HEK293 (cell line): ENCODE data around the gene MND1.

Experiments
- CTCF ChIA-PET: fragments of 350-600 bp; formaldehyde crosslinking; extraction: SDS; loops from one replicate; lab custom pipeline; 2021; ENCODE audit warnings: antibody characterized with exemption; lab: Yijun Ruan, JAX
- POLR2A ChIA-PET: fragments of 300-600 bp; formaldehyde crosslinking; extraction: SDS; loops from one replicate; lab custom pipeline; 2020; ENCODE audit warnings: antibody characterized with exemption, inconsistent platforms; lab: Yijun Ruan, JAX
- H3K27ac ChIP-seq: fragments of 200-500 bp; sonication (Bioruptor generic); 2 replicates; pipeline ENCODE4 v1.5.1; 2014; ENCODE audit warnings: low read depth, low read length, control low read depth, inconsistent platforms; ENCODE audit errors: extremely low read depth
- H3K36me3 ChIP-seq, 2 experiments: fragments of 200-500 bp in 1 of 2; sonication (Bioruptor generic) in 1 of 2; 1 replicate in 1 of 2; 2 replicates in 1 of 2; pipeline ENCODE4 v1.5.1; 2014 to 2017; ENCODE audit warnings: inconsistent platforms in 2 of 2, low read length in 2 of 2; ENCODE audit not compliant: control insufficient read depth in 2 of 2, insufficient read depth in 1 of 2
- H3K4me1 ChIP-seq: fragments of 200-500 bp; sonication (Bioruptor generic); 2 replicates; pipeline ENCODE4 v1.5.1; 2014; ENCODE audit warnings: mild to moderate bottlenecking, low read length, inconsistent platforms; ENCODE audit not compliant: control insufficient read depth, insufficient read depth
- H3K4me3 ChIP-seq: 2 replicates; pipeline ENCODE4 v1.5.1; 2011; ENCODE audit warnings: low read depth, mild to moderate bottlenecking, control low read depth, low read length, moderate library complexity
- H3K9me3 ChIP-seq: fragments of 200-500 bp; sonication (Bioruptor generic); 2 replicates; pipeline ENCODE4 v1.5.1; 2014; ENCODE audit warnings: low read depth, low read length, inconsistent platforms; ENCODE audit not compliant: control insufficient read depth, insufficient read depth
- AEBP2 ChIP-seq: fragments of 450-650 bp; formaldehyde crosslinking; IDR thresholded peaks from 2 replicates; pipeline ENCODE4 v1.5.1; 2016; ENCODE audit warnings: missing biosample characterization, missing genetic modification characterization, borderline replicate concordance
- CTCF ChIP-seq: fragments of 450-650 bp; formaldehyde crosslinking; IDR thresholded peaks from 2 replicates; pipeline ENCODE4 v1.5.1; 2016; ENCODE audit warnings: missing biosample characterization, missing genetic modification characterization
- ELK4 ChIP-seq: IDR thresholded peaks from 2 replicates; pipeline ENCODE4 v1.6.1; 2011; ENCODE audit warnings: mild to moderate bottlenecking, low read depth, low read length, borderline replicate concordance
- GLI2 ChIP-seq: fragments of 450-650 bp; formaldehyde crosslinking; IDR thresholded peaks from 2 replicates; pipeline ENCODE4; 2017; ENCODE audit warnings: missing biosample characterization, missing genetic modification characterization, low read depth, borderline replicate concordance
- MZF1 ChIP-seq: fragments of 450-650 bp; formaldehyde crosslinking; IDR thresholded peaks from 2 replicates; pipeline ENCODE4 v1.5.1; 2017; ENCODE audit warnings: missing biosample characterization, missing genetic modification characterization, borderline replicate concordance
- OVOL3 ChIP-seq: fragments of 450-650 bp; formaldehyde crosslinking; IDR thresholded peaks from 2 replicates; pipeline ENCODE4 v1.5.1; 2016; ENCODE audit warnings: missing biosample characterization, missing genetic modification characterization
- PRDM6 ChIP-seq: fragments of 450-650 bp; formaldehyde crosslinking; IDR thresholded peaks from 2 replicates; pipeline ENCODE4 v1.5.1; 2017; ENCODE audit warnings: missing biosample characterization, missing genetic modification characterization
- RBAK ChIP-seq: fragments of 450-650 bp; formaldehyde crosslinking; IDR thresholded peaks from 2 replicates; pipeline ENCODE4 v1.5.1; 2016; ENCODE audit warnings: missing biosample characterization, missing genetic modification characterization
- YY1 ChIP-seq: fragments of 450-650 bp; formaldehyde crosslinking; IDR thresholded peaks from 2 replicates; pipeline ENCODE4 v1.5.1; 2018; ENCODE audit warnings: missing biosample characterization, missing genetic modification characterization
- ZBTB20 ChIP-seq: fragments of 450-650 bp; formaldehyde crosslinking; IDR thresholded peaks from 2 replicates; pipeline ENCODE4 v1.5.1; 2016; ENCODE audit warnings: missing biosample characterization, missing genetic modification characterization
- ZIC2 ChIP-seq: fragments of 450-650 bp; formaldehyde crosslinking; IDR thresholded peaks from 2 replicates; pipeline ENCODE4 v1.5.1; 2016; ENCODE audit warnings: missing biosample characterization, missing genetic modification characterization
- ZNF114 ChIP-seq: fragments of 450-650 bp; formaldehyde crosslinking; IDR thresholded peaks from 2 replicates; pipeline ENCODE4 v1.5.0; 2017; ENCODE audit warnings: missing biosample characterization, missing genetic modification characterization
- ZNF174 ChIP-seq: fragments of 450-650 bp; formaldehyde crosslinking; IDR thresholded peaks from 2 replicates; pipeline ENCODE4 v1.5.0; 2017; ENCODE audit warnings: missing biosample characterization, mild to moderate bottlenecking, missing genetic modification characterization
- ZNF221 ChIP-seq: fragments of 450-650 bp; formaldehyde crosslinking; IDR thresholded peaks from 2 replicates; pipeline ENCODE4 v1.5.1; 2017; ENCODE audit warnings: missing biosample characterization, missing genetic modification characterization, borderline replicate concordance
- ZNF280C ChIP-seq: fragments of 450-650 bp; formaldehyde crosslinking; IDR thresholded peaks from 2 replicates; pipeline ENCODE4 v1.5.1; 2016; ENCODE audit warnings: missing biosample characterization, missing genetic modification characterization
- ZNF350 ChIP-seq: fragments of 450-650 bp; formaldehyde crosslinking; IDR thresholded peaks from 2 replicates; pipeline ENCODE4 v1.5.0; 2017; ENCODE audit warnings: missing biosample characterization, mild to moderate bottlenecking, missing genetic modification characterization
- ZNF510 ChIP-seq: fragments of 450-650 bp; formaldehyde crosslinking; IDR thresholded peaks from 2 replicates; pipeline ENCODE4 v1.5.1; 2018; ENCODE audit warnings: mild to moderate bottlenecking, missing genetic modification characterization, missing biosample characterization; ENCODE audit not compliant: insufficient replicate concordance
- ZNF544 ChIP-seq: fragments of 450-650 bp; formaldehyde crosslinking; IDR thresholded peaks from 2 replicates; pipeline ENCODE4 v1.5.0; 2017; ENCODE audit warnings: missing biosample characterization, missing genetic modification characterization
- ZNF585B ChIP-seq: fragments of 450-650 bp; formaldehyde crosslinking; IDR thresholded peaks from 2 replicates; pipeline ENCODE4 v1.5.1; 2016; ENCODE audit warnings: missing biosample characterization, missing genetic modification characterization
- ZNF654 ChIP-seq: fragments of 450-650 bp; formaldehyde crosslinking; IDR thresholded peaks from 2 replicates; pipeline ENCODE4 v1.5.1; 2016; ENCODE audit warnings: low read depth, missing biosample characterization, missing genetic modification characterization
- ZNF664 ChIP-seq: fragments of 450-650 bp; formaldehyde crosslinking; IDR thresholded peaks from 2 replicates; pipeline ENCODE4 v1.5.1; 2016; ENCODE audit warnings: missing biosample characterization, missing genetic modification characterization
- ZNF701 ChIP-seq: fragments of 450-650 bp; formaldehyde crosslinking; IDR thresholded peaks from 2 replicates; pipeline ENCODE4 v1.5.1; 2016; ENCODE audit warnings: missing biosample characterization, missing genetic modification characterization
- ZSCAN16 ChIP-seq: fragments of 450-650 bp; formaldehyde crosslinking; IDR thresholded peaks from 2 replicates; pipeline ENCODE4 v1.5.1; 2016; ENCODE audit warnings: missing biosample characterization, missing genetic modification characterization

The MND1 gene

GRCh38 chr4:153314915-153315314 is 29.6 kb upstream of the MND1 start:
- Histone ChIP-seq H3K4me1 (no peaks in the 10 kb centered on the region), H3K36me3 (peaks cover 0 to 7% of the 10 kb centered on the region in 2 experiments; a peak in 2 of 3 replicates), H3K9me3 (no peaks in the 10 kb centered on the region), H3K27ac (no peak overlapping the region), H3K4me3 (no peak overlapping the region)
- CTCF ChIA-PET: interaction anchor here (0.7 to 1.5 kb wide), 2 partner anchors 232 to 259 kb away, joined by 3 read pairs; no protein-coding TSS in a partner anchor
- POLR2A ChIA-PET: no interaction called here
- TF ChIP-seq ZNF221 (tag by site-specific recombination) (no peak), ZSCAN16 (tag by site-specific recombination) (no peak), OVOL3 (tag by site-specific recombination) (no peak)

GRCh38 chr4:153318696-153319320 is 25.7 kb upstream of the MND1 start:
- no peaks in the 10 kb centered on the region for H3K4me1 ChIP-seq
- H3K36me3 ChIP-seq: peaks cover 0 to 25% of the 10 kb centered on the region in 2 experiments; a peak in 2 of 3 replicates
- H3K9me3 ChIP-seq: no peaks in the 10 kb centered on the region
- ChIA-PET CTCF (interaction anchor here (0.7 to 1.9 kb wide), 11 partner anchors 14 to 459 kb away, joined by 3 to 10 read pairs (median 4); no protein-coding TSS in a partner anchor), POLR2A (no interaction called here)
- TF ChIP-seq AEBP2 (tag by site-specific recombination) (no peak), ZNF174 (tag by site-specific recombination) (no peak), ZBTB20 (no peak), ELK4 (no peak), ZNF654 (tag by site-specific recombination) (peak; percentile 58), ZNF544 (tag by site-specific recombination) (no peak), YY1 (tag by site-specific recombination) (no peak), MZF1 (tag by site-specific recombination) (no peak)
- no peak overlapping the region for H3K27ac ChIP-seq
- H3K4me3 ChIP-seq: no peak overlapping the region

GRCh38 chr4:153322791-153323190 is 21.7 kb upstream of the MND1 start:
- no peak overlapping the region for H3K4me3 ChIP-seq
- peaks cover 0 to 31% of the 10 kb centered on the region in 2 experiments; a peak in 2 of 3 replicates for H3K36me3 ChIP-seq
- POLR2A ChIA-PET: interaction anchor here (0.6 kb wide), 1 partner anchor 9 kb away, joined by 3 read pairs; no protein-coding TSS in a partner anchor
- CTCF ChIA-PET: interaction anchor here (0.6 to 1.4 kb wide), 5 partner anchors 19 to 251 kb away, joined by 3 to 5 read pairs (median 3); no protein-coding TSS in a partner anchor
- no peaks in the 10 kb centered on the region for H3K4me1 ChIP-seq
- H3K9me3 ChIP-seq: no peaks in the 10 kb centered on the region
- no peak overlapping the region for H3K27ac ChIP-seq
- TF ChIP-seq ZBTB20 (no peak), ZNF350 (tag by site-specific recombination) (no peak), ZNF280C (no peak), CTCF (tag by site-specific recombination) (no peak), ZNF510 (tag by site-specific recombination) (no peak), RBAK (tag by site-specific recombination) (no peak), ZNF664 (no peak), ZNF701 (no peak), ZNF585B (tag by site-specific recombination) (no peak), ZIC2 (no peak), GLI2 (tag by site-specific recombination) (no peak), ZNF114 (tag by site-specific recombination) (no peak), PRDM6 (no peak)
